Measurements from ENCODE around the gene ZNF785.

Gene ZNF785

GRCh38 chr16:30566531-30566930, 19.0 kb downstream of the ZNF785 start:
- no peak overlapping the region for H3K4me3 ChIP-seq (ENCODE audit: low read depth, low read length)

GRCh38 chr16:30565984-30566383, 19.5 kb downstream of the ZNF785 start:
- H3K4me3 ChIP-seq (ENCODE audit: low read depth, low read length) = no peak overlapping the region

- H3K4me3 ChIP-seq (ENCODE audit: low read depth, low read length) = no peak overlapping the region
Measured at GRCh38 chr16:30565526-30565925, 20.0 kb downstream of the ZNF785 start.

- H3K4me3 ChIP-seq (ENCODE audit: low read depth, low read length) = no peak overlapping the region
Measured at GRCh38 chr16:30562021-30562420, 23.5 kb downstream of the ZNF785 start.

- peak overlapping the region; percentile 8 for H3K4me3 ChIP-seq (ENCODE audit: low read depth, low read length)
Measured at GRCh38 chr16:30561089-30561816, 24.2 kb downstream of the ZNF785 start.

GRCh38 chr16:30559690-30560089, 25.8 kb downstream of the ZNF785 start:
- H3K4me3 ChIP-seq (ENCODE audit: low read depth, low read length) = no peak overlapping the region

- H3K4me3 ChIP-seq (ENCODE audit: low read depth, low read length) = peak overlapping the region; percentile 24
Measured at GRCh38 chr16:30558789-30559377, 26.6 kb downstream of the ZNF785 start.

- peak within 1 kb of the TSS; percentile 80 for H3K4me3 ChIP-seq (ENCODE audit: low read depth, low read length)
Measured at GRCh38 chr16:30557957-30558788, 27.3 kb downstream of the ZNF785 start, which contains the start of gene ZNF764. ZNF764 (minus strand) TSS chr16:30558374; CDS start chr16:30558182, 192 bp downstream.

GRCh38 chr16:30557707-30557956, 27.9 kb downstream of the ZNF785 start:
- H3K4me3 ChIP-seq (ENCODE audit: low read depth, low read length) = peak overlapping the region; percentile 80

GRCh38 chr16:30556125-30556473, 29.4 kb downstream of the ZNF785 start:
- no peak overlapping the region for H3K4me3 ChIP-seq (ENCODE audit: low read depth, low read length)

- no peak overlapping the region for H3K4me3 ChIP-seq (ENCODE audit: low read depth, low read length)
Measured at GRCh38 chr16:30555315-30556124, 30.0 kb downstream of the ZNF785 start.

- no peak overlapping the region for H3K4me3 ChIP-seq (ENCODE audit: low read depth, low read length)
Measured at GRCh38 chr16:30554557-30555314, 30.8 kb downstream of the ZNF785 start.

GRCh38 chr16:30553393-30553899, 32.1 kb downstream of the ZNF785 start:
- H3K4me3 ChIP-seq (ENCODE audit: low read depth, low read length) = no peak overlapping the region

- H3K4me3 ChIP-seq (ENCODE audit: low read depth, low read length) = no peak overlapping the region
Measured at GRCh38 chr16:30552956-30553355, 32.5 kb downstream of the ZNF785 start.

GRCh38 chr16:30551781-30552180, 33.7 kb downstream of the ZNF785 start:
- H3K4me3 ChIP-seq (ENCODE audit: low read depth, low read length) = no peak overlapping the region

- H3K4me3 ChIP-seq (ENCODE audit: low read depth, low read length) = no peak overlapping the region
Measured at GRCh38 chr16:30548416-30549253, 36.9 kb downstream of the ZNF785 start.

GRCh38 chr16:30546115-30546514, 39.4 kb downstream of the ZNF785 start:
- H3K4me3 ChIP-seq (ENCODE audit: low read depth, low read length) = no peak overlapping the region

GRCh38 chr16:30543067-30543466, 42.4 kb downstream of the ZNF785 start:
- no peak overlapping the region for H3K4me3 ChIP-seq (ENCODE audit: low read depth, low read length)
